Erythroblast (primary cell): Measurements from ENCODE around the gene SCUBE1.

Experiments
- GATA1 ChIP-seq: IDR thresholded peaks from 2 replicates; pipeline ENCODE4 v1.6.1; 2011; ENCODE audit warnings: low read depth, mild to moderate bottlenecking, control low read depth, low read length, moderate library complexity
- POLR2A ChIP-seq: IDR thresholded peaks from 2 replicates; pipeline ENCODE4 v1.6.1; 2011; ENCODE audit warnings: mild to moderate bottlenecking, low read length

GRCh38 chr22:43179146-43179910 lies 163.8 kb downstream of the SCUBE1 start:
- no peak for TF ChIP-seq POLR2A
- no peak for TF ChIP-seq GATA1
